HepG2 (cell line): Measurements from ENCODE around the gene OPRD1. TPM values are rescaled to one million over a fixed set of nuclear protein-coding genes. Genes with fewer than 3 reads are reported as not detected.

ENCODE experiments used
- ATAC-seq: fragments of 200-7000 bp; cut with Tn5 transposase; 3 replicates; pipeline ENCODE4 v1.9.1; 2020; ENCODE audit warnings: mild to moderate bottlenecking, moderate library complexity
- BruUV-seq: library from RNA; stranded (reverse); fragments of 400-500 nt; replicated peaks from 2 replicates; lab custom pipeline; 2021; lab: Mats Ljungman, UMichigan
- CTCF ChIA-PET: fragments of 300-600 bp; formaldehyde crosslinking; extraction: SDS; loops from one replicate; lab custom pipeline; 2021; ENCODE audit warnings: low total read pairs, inconsistent platforms, low intra/inter-chr PET ratio; lab: Yijun Ruan, JAX
- POLR2A ChIA-PET: fragments of 350-600 bp; sonication (Branson Sonifier 250); formaldehyde crosslinking; loops from one replicate; lab custom pipeline; 2020; ENCODE audit warnings: antibody characterized with exemption, inconsistent platforms; lab: Yijun Ruan, JAX
- DNase-seq: peaks from one replicate; pipeline ENCODE4 v3.0.0-alpha.2; 2015; ENCODE audit warnings: low spot score
- FAIRE-seq: peaks from 3 replicates; lab custom pipeline; 2011; peaks lifted over from hg19 to GRCh38; lab: Jason Lieb, UNC
- H2AFZ ChIP-seq: one replicate; pipeline ENCODE4 v1.6.1; 2011; ENCODE audit warnings: low read length, inconsistent platforms
- H3K27ac ChIP-seq: fragments of 300-600 bp; 3 replicates; pipeline ENCODE4 v1.8.0; 2011; ENCODE audit warnings: mixed run types, mild to moderate bottlenecking, mixed read lengths, low read length, inconsistent platforms; ENCODE audit not compliant: insufficient read depth; ENCODE audit errors: extremely low read length
- H3K27me3 ChIP-seq, 2 experiments: fragments of 200-600 bp in 1 of 2; 2 replicates in 1 of 2; 3 replicates in 1 of 2; pipeline versions ENCODE4 v1.6.0 to v1.8.0; 2011; ENCODE audit warnings: low read length in 2 of 2, mild to moderate bottlenecking in 2 of 2, moderate library complexity in 2 of 2, inconsistent platforms in 1 of 2; ENCODE audit not compliant: insufficient read depth in 2 of 2, control insufficient read depth in 1 of 2
- H3K36me3 ChIP-seq, 2 experiments: fragments of 200-600 bp in 1 of 2; replicated peaks in 1 of 2; 2 replicates in 1 of 2; 3 replicates in 1 of 2; pipeline versions ENCODE4 v1.5.1 to v1.8.0; 2011; ENCODE audit warnings: low read length in 2 of 2, inconsistent platforms in 1 of 2; ENCODE audit not compliant: insufficient read depth in 2 of 2, control insufficient read depth in 1 of 2
- H3K4me1 ChIP-seq: 2 replicates; pipeline ENCODE4 v1.5.1; 2012; ENCODE audit warnings: low read length, inconsistent platforms; ENCODE audit not compliant: insufficient read depth
- H3K4me2 ChIP-seq: 2 replicates; pipeline ENCODE4 v1.6.0; 2011; ENCODE audit warnings: low read depth, low read length, inconsistent platforms
- H3K4me3 ChIP-seq, 3 experiments: fragments of 200-600 bp in 1 of 3; sonication (generic), shearing (Covaris generic) in 1 of 3; replicated peaks in 1 of 3; 2 replicates each; pipeline ENCODE4 v1.5.1; 2011 to 2016; ENCODE audit warnings: low read length in 3 of 3, inconsistent platforms in 2 of 3, low read depth in 2 of 3, mild to moderate bottlenecking in 2 of 3, control low read depth in 1 of 3, mixed read lengths in 1 of 3; ENCODE audit not compliant: insufficient read depth in 1 of 3
- H3K79me2 ChIP-seq: one replicate; pipeline ENCODE4 v1.6.1; 2011; ENCODE audit warnings: low read length, inconsistent platforms; ENCODE audit not compliant: insufficient read depth
- H3K9ac ChIP-seq: 2 replicates; pipeline ENCODE4 v1.6.0; 2011; ENCODE audit warnings: mild to moderate bottlenecking, low read depth, low read length, inconsistent platforms; ENCODE audit not compliant: insufficient read depth
- H3K9me3 ChIP-seq: 2 replicates; pipeline ENCODE4 v1.5.1; 2012; ENCODE audit warnings: mild to moderate bottlenecking, low read length
- H4K20me1 ChIP-seq: 2 replicates; pipeline ENCODE4 v1.6.0; 2011; ENCODE audit warnings: inconsistent platforms, mild to moderate bottlenecking, low read length, moderate library complexity; ENCODE audit not compliant: insufficient read depth
- AGO2 ChIP-seq: fragments of 200-400 bp; formaldehyde crosslinking; optimal IDR thresholded peaks from 2 replicates; pipeline ENCODE3; 2017; ENCODE audit warnings: mild to moderate bottlenecking, low read depth, low read length, moderate library complexity
- DR1 ChIP-seq: sonication (generic); formaldehyde crosslinking; IDR thresholded peaks from 2 replicates; pipeline ENCODE4 v1.8.0; 2021; ENCODE audit warnings: mild to moderate bottlenecking, missing genetic modification reagents, inconsistent platforms
- HES4 ChIP-seq: sonication (generic); formaldehyde crosslinking; IDR thresholded peaks from 2 replicates; pipeline ENCODE4 v1.9.0; 2021; ENCODE audit warnings: mild to moderate bottlenecking, missing genetic modification reagents, borderline replicate concordance
- RBM22 ChIP-seq: fragments of 200-400 bp; formaldehyde crosslinking; optimal IDR thresholded peaks from 2 replicates; pipeline ENCODE3; 2017; ENCODE audit warnings: mild to moderate bottlenecking, low read length, moderate library complexity
- ZNF687 ChIP-seq: sonication (generic); formaldehyde crosslinking; IDR thresholded peaks from 2 replicates; pipeline ENCODE4 v1.5.1; 2020; ENCODE audit warnings: mild to moderate bottlenecking, missing genetic modification reagents, moderate library complexity
- ZNF747 ChIP-seq: sonication (generic); formaldehyde crosslinking; IDR thresholded peaks from 2 replicates; pipeline ENCODE4 v1.8.1; 2023; ENCODE audit warnings: missing genetic modification reagents, mild to moderate bottlenecking, borderline replicate concordance
- WGBS: methylation state at CpG from one replicate; pipeline ENCODE4 v1.1.6; 2017; ENCODE audit warnings: low lambda C conversion rate; 5-methylcytosine and 5-hydroxymethylcytosine counted together
- in situ Hi-C: cut with HindIII; loops from 2 replicates; pipeline ENCODE4 v1.10.0; 2017; ENCODE audit warnings: low pct_unique_long_range_greater_than_20kb; ENCODE audit not compliant: extremely low pct_ligation_motif_present
- intact Hi-C: fragments of 100-400 bp; cut with micrococcal nuclease; formaldehyde crosslinking; loops from one replicate; pipeline ENCODE4 v1.10.0; 2022; ENCODE audit not compliant: unreplicated experiment
- polyA plus RNA-seq, 8 experiments: library from polyadenylated mRNA; depleted of rRNA in 3 of 8; stranded (reverse) in 7 of 8; unstranded in 1 of 8; fragments of >200 nt; fragmentation: Illumina TruSeq in 4 of 8; extraction: Trizol in 4 of 8; gene quantifications; 2 replicates each; pipeline versions ENCODE4 v1.2.1 to v1.2.3, GENCODE V29; 2011 to 2016; ENCODE audit warnings: low read depth in 4 of 8, missing spikeins in 1 of 8, mixed read lengths in 1 of 8; ENCODE audit not compliant: insufficient read depth in 1 of 8
- total RNA-seq, 5 experiments: library from RNA; depleted of rRNA; stranded (reverse); fragments of >200 nt; fragmentation: Illumina TruSeq; extraction: Trizol; gene quantifications; 2 replicates each; pipeline ENCODE4 v1.2.3, GENCODE V29; 2016; ENCODE audit warnings: low read depth in 1 of 5

The OPRD1 gene
- total and polyA plus RNA-seq, 2 of the 13 experiments (the other 11 are each of a cell fraction or from before 2014, with no cell fraction given) = 0.02 to 0.03 TPM

- in situ Hi-C loops = loop anchor here (25.0 kb wide), 1 partner anchor 262 kb away; no protein-coding TSS in a partner anchor
Measured at GRCh38 chr1:28775121-28775942, 36.6 kb upstream of the OPRD1 start.

More at GRCh38 chr1:28775121-28775942, 36.6 kb upstream of the OPRD1 start:
- DNase-seq = no peak
- WGBS = 81% methylated on average over 20 of the region's 39 CpGs
- intact Hi-C loops = no loop called here
- no peak overlapping the region for H2AFZ ChIP-seq
- H3K36me3 ChIP-seq = peaks cover 0 to 3% of the 10 kb centered on the region in 2 experiments; a peak in 3 of 5 replicates
- CTCF ChIA-PET = no interaction called here
- no peak for FAIRE-seq
- peaks cover 0 to 2% of the 10 kb centered on the region in 2 experiments; a peak in 2 of 5 replicates for H3K27me3 ChIP-seq
- peak; percentile 46 for ATAC-seq
- peaks cover 11% of the 10 kb centered on the region for H3K4me1 ChIP-seq
- POLR2A ChIA-PET = interaction anchor here (1.0 to 1.6 kb wide), 2 partner anchors 39 to 127 kb away, joined by 3 to 4 read pairs; partner anchors contain the start of genes RNU11 and YTHDF2
- TF ChIP-seq ZNF687 (CRISPR knock-in tag) (peak; percentile 13; the same call in 1 of the 2 replicates), AGO2 (peak; percentile 95), ZNF747 (CRISPR knock-in tag) (no peak), DR1 (no peak), HES4 (CRISPR knock-in tag) (no peak), RBM22 (peak; percentile 10)
- no peaks in the 10 kb centered on the region for H4K20me1 ChIP-seq
- BruUV-seq = no TSS peak
- no peaks in the 10 kb centered on the region for H3K9me3 ChIP-seq
- no peak overlapping the region for H3K4me2 ChIP-seq
- H3K4me3 ChIP-seq = no peak overlapping the region
- H3K27ac ChIP-seq = no peak overlapping the region
- H3K9ac ChIP-seq = no peak overlapping the region
- no peaks in the 10 kb centered on the region for H3K79me2 ChIP-seq
